OCI-LY3 (cell line): Measurements from ENCODE around the gene KAT6B.

Experiments
- H2AFZ ChIP-seq: fragments of 200-600, 300-600 bp; shearing (Covaris generic); 2 replicates; pipeline ENCODE4 v1.6.0; 2014; ENCODE audit warnings: antibody characterized with exemption, low read depth, low read length
- H3K27ac ChIP-seq: fragments of 200-600, 300-600 bp; sonication (generic); 2 replicates; pipeline ENCODE4 v1.5.1; 2014; ENCODE audit warnings: mild to moderate bottlenecking, low read length, moderate library complexity, mixed read lengths
- H3K27me3 ChIP-seq: fragments of 200-600, 300-600 bp; sonication (generic); 2 replicates; pipeline ENCODE4 v1.6.1; 2014; ENCODE audit warnings: low read depth, low read length, mixed read lengths
- H3K36me3 ChIP-seq: fragments of 200-600, 300-600 bp; sonication (generic); replicated peaks from 2 replicates; pipeline ENCODE3; 2014; ENCODE audit warnings: low read depth, low read length, mixed read lengths
- H3K4me1 ChIP-seq: fragments of 300-600, 200-600 bp; sonication (generic); 2 replicates; pipeline ENCODE4 v1.6.1; 2014; ENCODE audit warnings: low read length, mixed read lengths
- H3K4me2 ChIP-seq: fragments of 200-600, 300-600 bp; sonication (generic); 2 replicates; pipeline ENCODE4 v1.6.1; 2014; ENCODE audit warnings: low read length, mixed read lengths
- H3K4me3 ChIP-seq: fragments of 300-600, 200-600 bp; sonication (generic); 2 replicates; pipeline ENCODE4 v1.5.1; 2014; ENCODE audit warnings: antibody characterized with exemption, mild to moderate bottlenecking, low read length, moderate library complexity
- H3K79me2 ChIP-seq: fragments of 300-600, 200-600 bp; shearing (Covaris generic); 2 replicates; pipeline ENCODE4 v1.6.1; 2014; ENCODE audit warnings: mild to moderate bottlenecking, low read length, mixed read lengths
- H3K9ac ChIP-seq: fragments of 300-600, 200-600 bp; shearing (Covaris generic); 2 replicates; pipeline ENCODE4 v1.6.0; 2014; ENCODE audit warnings: mild to moderate bottlenecking, low read length, moderate library complexity
- H3K9me3 ChIP-seq: fragments of 200-600, 300-600 bp; shearing (Covaris generic); 2 replicates; pipeline ENCODE4 v1.6.1; 2014; ENCODE audit warnings: low read length, mixed read lengths; ENCODE audit not compliant: insufficient read depth
- H4K20me1 ChIP-seq: fragments of 200-600, 300-600 bp; sonication (generic); 2 replicates; pipeline ENCODE4 v1.6.1; 2016; ENCODE audit warnings: low read length, mixed read lengths; ENCODE audit not compliant: insufficient read depth
- EZH2phosphoT487 ChIP-seq: fragments of 200-600 bp; shearing (Covaris generic); IDR thresholded peaks from 2 replicates; pipeline ENCODE4 v1.6.1; 2018; ENCODE audit warnings: antibody characterized with exemption, mixed run types, low read depth
- TF ChIP-seq, protein P1 (sequence below): fragments of 200-600, 300-600 bp; sonication (generic); IDR thresholded peaks from 2 replicates; pipeline ENCODE4 v1.5.1; 2014; ENCODE audit warnings: antibody characterized with exemption, low read length, low read depth

KAT6B gene

DNA sequence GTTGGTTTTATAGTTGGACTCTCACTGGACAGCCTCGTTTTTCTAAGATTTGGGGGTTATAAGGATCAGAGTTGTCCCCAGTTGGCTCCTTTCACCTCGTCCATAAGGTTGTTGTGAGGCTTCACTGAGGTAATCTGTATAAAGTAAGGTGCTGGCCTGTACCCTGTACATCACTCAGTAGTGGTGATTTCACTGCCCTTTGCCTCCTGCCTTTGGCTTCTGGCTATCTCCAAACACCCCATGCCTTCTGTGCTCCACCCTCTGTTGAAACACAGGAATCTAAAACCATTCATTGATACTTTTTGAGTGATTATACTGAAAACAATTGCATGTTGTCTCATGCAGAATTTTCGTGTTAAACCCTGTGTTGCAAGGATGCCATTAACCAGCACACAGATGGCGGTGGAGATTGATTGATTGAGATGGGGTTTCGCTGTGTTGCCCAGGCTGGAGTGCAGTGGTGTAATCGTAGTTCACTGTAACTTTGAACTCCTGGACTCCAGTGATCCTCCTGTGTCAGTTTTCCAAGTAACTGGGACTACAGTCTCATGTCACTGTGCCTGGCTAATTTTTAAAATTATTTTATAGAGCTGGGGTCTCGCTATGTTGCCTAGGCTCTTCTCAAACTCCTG lies 55.0 kb downstream of the KAT6B start:
- no peak overlapping the region for H3K9ac ChIP-seq
- H3K4me2 ChIP-seq: no peak overlapping the region
- no peaks in the 10 kb centered on the region for H3K79me2 ChIP-seq
- H3K4me3 ChIP-seq: no peak overlapping the region
- TF ChIP-seq, protein P1, sequence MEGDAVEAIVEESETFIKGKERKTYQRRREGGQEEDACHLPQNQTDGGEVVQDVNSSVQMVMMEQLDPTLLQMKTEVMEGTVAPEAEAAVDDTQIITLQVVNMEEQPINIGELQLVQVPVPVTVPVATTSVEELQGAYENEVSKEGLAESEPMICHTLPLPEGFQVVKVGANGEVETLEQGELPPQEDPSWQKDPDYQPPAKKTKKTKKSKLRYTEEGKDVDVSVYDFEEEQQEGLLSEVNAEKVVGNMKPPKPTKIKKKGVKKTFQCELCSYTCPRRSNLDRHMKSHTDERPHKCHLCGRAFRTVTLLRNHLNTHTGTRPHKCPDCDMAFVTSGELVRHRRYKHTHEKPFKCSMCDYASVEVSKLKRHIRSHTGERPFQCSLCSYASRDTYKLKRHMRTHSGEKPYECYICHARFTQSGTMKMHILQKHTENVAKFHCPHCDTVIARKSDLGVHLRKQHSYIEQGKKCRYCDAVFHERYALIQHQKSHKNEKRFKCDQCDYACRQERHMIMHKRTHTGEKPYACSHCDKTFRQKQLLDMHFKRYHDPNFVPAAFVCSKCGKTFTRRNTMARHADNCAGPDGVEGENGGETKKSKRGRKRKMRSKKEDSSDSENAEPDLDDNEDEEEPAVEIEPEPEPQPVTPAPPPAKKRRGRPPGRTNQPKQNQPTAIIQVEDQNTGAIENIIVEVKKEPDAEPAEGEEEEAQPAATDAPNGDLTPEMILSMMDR: no peak
- TF ChIP-seq EZH2phosphoT487: no peak
- no peaks in the 10 kb centered on the region for H3K36me3 ChIP-seq
- no peak overlapping the region for H3K27ac ChIP-seq
- H2AFZ ChIP-seq: no peak overlapping the region
- no peaks in the 10 kb centered on the region for H3K4me1 ChIP-seq
- H3K27me3 ChIP-seq: no peaks in the 10 kb centered on the region
- no peaks in the 10 kb centered on the region for H3K9me3 ChIP-seq
- H4K20me1 ChIP-seq: no peaks in the 10 kb centered on the region

DNA sequence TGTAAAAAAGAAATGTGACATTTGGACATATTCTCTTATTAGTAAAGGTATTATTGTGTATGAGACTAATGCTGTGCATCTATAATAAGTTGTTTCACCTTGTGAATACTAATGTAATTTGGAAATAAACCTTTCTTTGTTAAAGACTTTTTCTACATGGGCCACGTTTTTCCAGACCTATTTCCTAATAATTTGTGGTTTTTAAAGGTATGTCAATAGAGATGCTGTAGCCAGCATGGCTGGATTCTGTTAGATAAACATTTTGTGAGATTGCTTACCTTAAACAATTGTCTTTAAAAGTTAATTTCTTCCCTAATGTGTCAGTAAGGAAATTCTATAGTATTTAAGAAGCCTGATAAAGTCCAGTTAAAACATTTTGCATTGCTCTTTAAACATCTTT lies 56.0 kb downstream of the KAT6B start:
- Histone ChIP-seq H3K36me3 (no peaks in the 10 kb centered on the region), H2AFZ (no peak overlapping the region), H4K20me1 (no peaks in the 10 kb centered on the region), H3K4me2 (no peak overlapping the region), H3K4me3 (no peak overlapping the region), H3K9ac (no peak overlapping the region), H3K27me3 (no peaks in the 10 kb centered on the region), H3K79me2 (no peaks in the 10 kb centered on the region), H3K4me1 (no peaks in the 10 kb centered on the region), H3K27ac (no peak overlapping the region), H3K9me3 (no peaks in the 10 kb centered on the region)
- TF ChIP-seq, protein P1: no peak
- no peak for TF ChIP-seq EZH2phosphoT487

DNA sequence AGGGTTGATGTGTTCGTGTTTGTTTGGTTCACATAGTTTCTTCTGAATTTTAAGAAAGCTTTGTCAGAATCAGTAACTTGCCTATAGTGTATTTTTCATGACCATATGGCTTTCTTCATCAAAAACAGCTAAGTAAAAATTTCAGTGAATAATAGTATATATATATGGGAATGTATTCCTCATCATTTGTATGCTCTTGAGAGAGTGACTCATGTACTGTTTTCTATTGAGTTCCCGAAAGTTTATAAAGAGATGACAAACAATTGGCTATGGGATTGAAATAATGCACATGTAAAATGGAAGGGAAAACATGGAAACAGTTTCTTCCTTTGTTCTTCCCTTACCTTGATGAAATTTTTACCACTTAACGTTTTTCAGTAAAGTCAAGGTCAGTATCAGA lies 56.4 kb downstream of the KAT6B start:
- Histone ChIP-seq H3K27ac (no peak overlapping the region), H3K4me3 (no peak overlapping the region), H3K79me2 (no peaks in the 10 kb centered on the region), H2AFZ (no peak overlapping the region), H4K20me1 (no peaks in the 10 kb centered on the region), H3K4me2 (no peak overlapping the region), H3K9me3 (no peaks in the 10 kb centered on the region), H3K4me1 (no peaks in the 10 kb centered on the region), H3K36me3 (no peaks in the 10 kb centered on the region), H3K9ac (no peak overlapping the region), H3K27me3 (no peaks in the 10 kb centered on the region)
- TF ChIP-seq EZH2phosphoT487: no peak
- TF ChIP-seq, protein P1: no peak

DNA sequence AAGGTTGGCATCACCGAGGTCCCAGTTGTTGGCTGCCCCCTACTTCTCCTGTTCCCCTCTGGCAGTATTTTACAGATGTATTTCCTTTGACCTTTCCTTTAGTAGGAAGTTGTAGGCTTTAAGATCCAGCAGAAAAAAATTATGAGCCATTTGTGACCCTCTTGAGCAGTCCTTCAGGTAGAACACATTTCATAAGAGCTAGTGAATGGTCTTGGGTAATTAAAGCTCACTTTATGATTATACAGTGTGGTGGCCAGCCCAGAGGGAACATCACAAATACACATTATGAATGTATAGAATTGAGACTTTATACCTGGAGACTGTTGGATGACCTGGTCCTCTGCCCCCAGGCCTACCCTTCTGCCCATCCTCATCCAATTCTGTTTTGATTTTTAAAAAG lies 57.0 kb downstream of the KAT6B start:
- no peaks in the 10 kb centered on the region for H3K9me3 ChIP-seq
- no peak overlapping the region for H3K4me2 ChIP-seq
- H3K79me2 ChIP-seq: no peaks in the 10 kb centered on the region
- no peak overlapping the region for H2AFZ ChIP-seq
- no peaks in the 10 kb centered on the region for H3K36me3 ChIP-seq
- no peak overlapping the region for H3K9ac ChIP-seq
- H3K4me3 ChIP-seq: no peak overlapping the region
- H3K4me1 ChIP-seq: no peaks in the 10 kb centered on the region
- no peaks in the 10 kb centered on the region for H3K27me3 ChIP-seq
- no peaks in the 10 kb centered on the region for H4K20me1 ChIP-seq
- H3K27ac ChIP-seq: no peak overlapping the region
- TF ChIP-seq, protein P1: no peak
- no peak for TF ChIP-seq EZH2phosphoT487
